SU-DHL-6 (cell line): ENCODE data around the gene MAPKAPK2.

Experiments used
- EZH2phosphoT487 ChIP-seq: fragments of 200-600 bp; sonication (generic), shearing (Covaris generic); conservative IDR thresholded peaks from 2 replicates; pipeline ENCODE4 v1.6.1; 2018; ENCODE audit warnings: mild to moderate bottlenecking, antibody characterized with exemption, low read length, moderate library complexity, mixed read lengths
- TF ChIP-seq, protein P1 (sequence below): fragments of 200-600 bp; sonication (generic); IDR thresholded peaks from one replicate; pipeline ENCODE4 v1.5.1; 2017; ENCODE audit warnings: antibody characterized with exemption, mild to moderate bottlenecking, low read length, moderate library complexity; ENCODE audit not compliant: insufficient read depth, poor library complexity, severe bottlenecking

DNA sequence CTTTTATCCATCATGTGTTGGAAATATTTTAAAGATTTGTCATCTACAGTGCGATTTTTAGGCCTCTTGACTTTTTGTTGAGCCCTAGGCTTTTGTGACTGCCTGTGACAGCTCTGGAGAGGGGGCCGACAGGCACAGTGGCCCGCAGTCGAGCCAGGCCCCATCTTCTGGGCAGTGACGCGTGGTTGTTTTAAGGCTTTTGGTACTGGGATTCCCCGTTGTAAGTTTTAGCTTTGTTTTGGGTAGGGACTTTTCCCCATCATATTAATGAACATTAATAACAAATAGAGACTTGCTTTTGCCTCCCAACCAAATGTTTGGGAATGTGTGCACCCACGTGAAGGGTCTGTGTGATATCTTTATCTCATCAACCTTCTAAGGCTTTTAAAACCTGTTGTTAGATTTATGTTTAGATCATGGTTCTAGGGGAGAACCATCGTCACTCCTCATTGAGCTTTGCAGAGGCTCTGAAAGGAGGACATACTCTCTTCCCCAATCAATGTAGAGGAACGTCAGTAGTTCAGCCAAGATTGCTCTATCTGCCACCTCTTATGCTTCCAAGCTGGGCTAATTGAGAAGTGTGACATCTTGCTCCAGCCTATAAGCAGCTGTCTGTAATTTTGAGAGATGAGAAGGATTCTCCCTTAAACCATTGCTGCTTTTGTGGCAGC lies 34.6 kb downstream of the MAPKAPK2 start:
- TF ChIP-seq, protein P1, sequence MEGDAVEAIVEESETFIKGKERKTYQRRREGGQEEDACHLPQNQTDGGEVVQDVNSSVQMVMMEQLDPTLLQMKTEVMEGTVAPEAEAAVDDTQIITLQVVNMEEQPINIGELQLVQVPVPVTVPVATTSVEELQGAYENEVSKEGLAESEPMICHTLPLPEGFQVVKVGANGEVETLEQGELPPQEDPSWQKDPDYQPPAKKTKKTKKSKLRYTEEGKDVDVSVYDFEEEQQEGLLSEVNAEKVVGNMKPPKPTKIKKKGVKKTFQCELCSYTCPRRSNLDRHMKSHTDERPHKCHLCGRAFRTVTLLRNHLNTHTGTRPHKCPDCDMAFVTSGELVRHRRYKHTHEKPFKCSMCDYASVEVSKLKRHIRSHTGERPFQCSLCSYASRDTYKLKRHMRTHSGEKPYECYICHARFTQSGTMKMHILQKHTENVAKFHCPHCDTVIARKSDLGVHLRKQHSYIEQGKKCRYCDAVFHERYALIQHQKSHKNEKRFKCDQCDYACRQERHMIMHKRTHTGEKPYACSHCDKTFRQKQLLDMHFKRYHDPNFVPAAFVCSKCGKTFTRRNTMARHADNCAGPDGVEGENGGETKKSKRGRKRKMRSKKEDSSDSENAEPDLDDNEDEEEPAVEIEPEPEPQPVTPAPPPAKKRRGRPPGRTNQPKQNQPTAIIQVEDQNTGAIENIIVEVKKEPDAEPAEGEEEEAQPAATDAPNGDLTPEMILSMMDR, result no peak
- no peak for TF ChIP-seq EZH2phosphoT487
